SK-N-DZ (cell line): ENCODE results near the gene COL4A6.

Experiments
- DNase-seq: peaks from one replicate; pipeline ENCODE4 v3.0.0-alpha.2; 2015; ENCODE audit warnings: low spot score

COL4A6 gene

GRCh38 chrX:108159028-108159670 lies 279.1 kb downstream of the COL4A6 start:
- no peak for DNase-seq

- DNase-seq: no peak
These were observed 280.6 kb downstream of the COL4A6 start for GRCh38 chrX:108157628-108158027.

DNA sequence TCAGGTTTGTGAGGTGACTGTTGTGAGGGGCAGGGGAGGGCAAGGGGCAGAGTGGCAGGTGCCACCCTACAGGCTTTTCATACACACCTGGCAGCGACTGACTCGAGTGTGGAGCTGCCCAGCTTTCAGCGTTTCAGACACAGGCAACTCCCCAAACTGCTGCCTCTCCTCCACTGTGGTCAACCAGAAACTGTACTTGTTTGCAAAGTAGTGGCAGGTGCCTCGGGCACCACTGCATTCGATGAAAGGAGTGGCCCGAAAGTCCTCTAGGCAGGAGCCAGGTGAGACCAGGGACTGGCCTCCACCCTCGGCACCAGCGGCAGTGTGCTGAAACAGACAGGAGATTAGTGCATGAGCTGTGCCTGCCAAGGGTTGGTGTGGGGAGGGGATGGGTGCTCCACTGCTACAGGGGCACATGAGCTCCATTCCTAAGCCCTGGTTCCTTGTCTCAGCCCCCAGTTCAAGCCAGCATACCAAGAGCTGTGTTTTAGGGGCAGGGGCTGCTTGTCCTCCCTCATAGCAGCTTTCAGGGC lies 281.2 kb downstream of the COL4A6 start:
- DNase-seq: no peak

DNA sequence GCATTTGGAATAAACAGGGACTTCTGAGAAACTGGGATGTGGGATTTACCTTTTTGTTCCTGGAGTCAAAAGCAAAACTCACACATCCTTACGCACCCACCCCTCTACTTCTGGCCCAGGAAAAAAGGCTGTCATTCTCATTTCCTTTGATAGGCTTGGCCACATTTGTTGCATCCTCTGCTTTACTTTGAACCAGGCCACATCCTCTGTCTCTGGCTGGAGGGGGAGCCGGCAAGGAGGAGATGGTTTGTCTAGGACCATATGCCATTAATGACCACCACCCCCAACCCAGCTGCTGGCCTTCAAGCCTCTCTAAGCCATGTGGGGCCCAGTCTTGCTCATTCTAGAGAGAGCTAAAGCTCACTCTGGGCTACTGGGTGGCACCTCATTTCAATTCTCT lies 282.1 kb downstream of the COL4A6 start:
- no peak for DNase-seq

- DNase-seq: no peak
These were observed 289.7 kb downstream of the COL4A6 start for GRCh38 chrX:108148524-108148923.

GRCh38 chrX:108138814-108139702 lies 299.2 kb downstream of the COL4A6 start:
- DNase-seq: no peak

DNA sequence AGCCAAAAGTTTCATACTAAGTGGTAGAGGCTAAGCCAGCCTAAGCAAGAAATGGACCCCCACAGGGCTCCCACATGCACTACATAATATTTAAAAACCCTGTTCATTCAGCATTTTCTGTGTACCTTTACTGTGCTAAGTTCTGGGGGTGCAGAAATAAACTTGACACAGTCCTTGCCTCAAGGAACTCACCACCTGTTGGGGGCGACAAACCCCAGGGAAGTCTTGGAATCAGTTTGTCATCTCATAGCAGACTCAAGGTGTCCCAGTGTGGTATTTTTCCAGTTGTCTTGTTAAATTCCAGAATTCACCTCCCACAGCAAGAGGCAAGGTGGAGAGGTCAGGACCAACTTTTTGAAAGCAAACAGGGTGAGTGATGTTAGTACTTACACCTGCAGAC lies 303.5 kb downstream of the COL4A6 start:
- no peak for DNase-seq

DNA sequence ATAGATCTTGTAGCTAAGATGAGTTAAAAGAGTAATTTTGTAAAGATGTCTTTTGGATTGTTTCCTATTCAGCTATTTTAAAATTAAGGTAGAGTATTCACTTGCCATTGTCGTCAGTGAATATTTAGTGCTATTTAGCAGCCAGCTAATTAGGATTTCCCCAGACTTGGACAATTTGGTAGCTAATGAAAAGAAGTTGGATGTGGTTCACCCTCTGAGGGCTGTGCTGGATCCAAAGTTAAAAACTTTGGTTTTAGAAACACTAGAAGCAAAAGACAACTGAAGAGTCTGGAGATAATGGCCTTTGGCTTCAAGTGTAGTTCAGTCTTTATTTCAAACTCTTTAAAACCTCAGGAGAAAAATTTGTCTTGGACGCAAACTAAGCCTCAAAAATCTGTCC lies 305.3 kb downstream of the COL4A6 start:
- no peak for DNase-seq

- no peak for DNase-seq
These were observed 306.2 kb downstream of the COL4A6 start for GRCh38 chrX:108132034-108132433.

DNA sequence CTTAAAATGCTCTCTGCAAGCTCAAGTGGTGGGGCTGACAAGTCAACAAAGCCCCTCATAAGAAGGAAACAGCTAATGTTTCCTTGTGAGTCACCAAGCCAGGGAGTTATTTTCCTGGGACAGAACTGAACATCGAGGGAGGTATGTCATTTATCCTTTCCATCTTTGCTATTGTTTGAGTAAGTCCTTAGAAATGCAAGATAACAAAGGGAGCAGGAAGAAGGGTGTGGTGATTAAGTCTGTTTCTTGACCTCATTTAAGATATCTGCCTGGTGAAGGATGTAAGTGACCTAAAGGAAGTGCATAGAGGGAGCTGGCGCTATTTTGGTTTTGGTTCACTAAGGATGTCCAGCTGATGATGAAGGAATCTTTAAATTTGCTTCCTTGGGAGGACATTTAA lies 306.8 kb downstream of the COL4A6 start:
- DNase-seq: no peak

DNA sequence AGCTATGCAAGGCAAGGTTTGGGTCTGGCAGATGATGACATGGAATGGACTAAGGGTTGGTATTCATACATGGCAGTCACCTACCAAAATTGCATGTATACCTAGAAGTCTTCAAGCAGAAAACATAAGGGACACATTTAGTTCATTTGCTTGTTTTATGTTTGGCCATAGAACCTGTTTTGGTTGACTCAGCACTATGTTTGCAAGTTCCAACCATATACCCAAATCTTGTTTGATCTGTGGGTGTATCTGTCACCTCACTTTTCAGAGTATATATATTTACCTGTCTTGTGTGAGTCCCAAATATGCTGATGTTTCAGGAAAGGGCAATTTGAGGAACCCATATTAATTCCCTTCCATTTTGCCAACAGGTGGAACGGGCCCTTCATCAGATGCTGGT lies 307.3 kb downstream of the COL4A6 start:
- no peak for DNase-seq

GRCh38 chrX:108127152-108127551 lies 311.1 kb downstream of the COL4A6 start:
- DNase-seq: no peak

- no peak for DNase-seq
These were observed 311.6 kb downstream of the COL4A6 start for GRCh38 chrX:108126661-108127060.

GRCh38 chrX:108123591-108124366 lies 314.4 kb downstream of the COL4A6 start:
- DNase-seq: no peak

DNA sequence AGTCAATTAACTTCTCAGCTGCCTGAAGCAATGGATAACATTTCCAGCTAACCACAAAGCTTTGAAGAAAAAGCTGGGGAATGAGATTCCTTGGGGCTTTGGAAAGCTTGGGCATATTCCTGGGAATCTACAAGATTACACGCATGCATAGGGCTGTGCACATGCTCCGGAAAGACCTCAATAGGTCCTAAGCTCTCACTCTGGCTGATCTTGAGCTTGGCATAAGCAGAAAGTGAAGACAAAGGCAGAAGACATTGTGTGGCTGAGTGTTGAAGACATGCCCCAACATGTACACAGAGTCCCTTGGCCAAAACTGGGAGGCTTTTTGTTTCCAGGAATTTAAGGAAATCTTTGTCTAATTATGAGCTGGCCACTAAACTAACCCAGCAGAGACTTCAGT lies 315.5 kb downstream of the COL4A6 start:
- no peak for DNase-seq

- no peak for DNase-seq
These were observed 316.9 kb downstream of the COL4A6 start for GRCh38 chrX:108121291-108121690.

DNA sequence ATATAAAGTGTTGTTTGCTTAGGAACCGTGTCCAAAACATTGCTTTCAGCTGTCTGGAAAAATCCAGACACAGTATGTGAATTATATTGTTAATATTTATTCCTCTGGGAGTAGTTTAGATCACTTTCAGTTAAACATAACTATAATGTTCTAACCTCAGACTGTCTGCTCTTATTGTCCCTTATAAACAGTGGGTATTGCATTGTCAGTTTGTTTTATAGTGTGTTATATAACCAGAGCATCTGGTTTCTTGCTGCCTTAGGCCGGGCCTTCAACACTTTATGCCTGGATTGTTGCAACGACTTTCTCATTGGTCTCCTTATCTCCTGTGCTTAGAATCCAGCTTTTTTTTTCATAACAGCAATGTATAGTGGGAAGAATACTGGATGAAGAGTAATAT lies 320.2 kb downstream of the COL4A6 start:
- DNase-seq: no peak

DNA sequence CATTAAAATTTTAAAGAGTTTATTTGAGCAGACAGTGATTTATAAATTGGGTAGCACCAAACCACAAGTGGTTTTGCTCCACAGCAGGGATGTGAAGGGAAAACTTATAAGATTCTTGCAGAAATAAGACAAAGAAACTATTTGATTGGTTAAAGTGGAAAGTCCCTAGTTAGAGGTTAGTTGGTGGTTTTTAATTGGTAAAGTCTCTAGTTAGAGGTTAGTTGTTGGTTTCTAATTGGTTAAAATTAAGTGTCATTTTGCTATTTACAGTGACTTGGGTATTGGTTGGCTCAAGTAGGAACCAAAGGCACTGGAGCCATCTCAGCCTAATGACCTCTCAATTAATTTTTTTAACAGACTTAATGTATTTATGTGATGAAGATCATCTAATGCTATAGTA lies 323.7 kb downstream of the COL4A6 start:
- no peak for DNase-seq
